ENCODE results near the gene YEATS2.

YEATS2 gene

GRCh38 chr3:183812761-183813445 lies 115.3 kb downstream of the YEATS2 start:
- peak; percentile 81 for DNase-seq (ENCODE audit: low spot score)

- DNase-seq (ENCODE audit: low spot score), result no peak
These were observed 116.6 kb downstream of the YEATS2 start for GRCh38 chr3:183814240-183814639.

GRCh38 chr3:183815563-183815940 lies 118.0 kb downstream of the YEATS2 start:
- no peak for DNase-seq (ENCODE audit: low spot score)

GRCh38 chr3:183815951-183816475 lies 118.4 kb downstream of the YEATS2 start:
- no peak for DNase-seq (ENCODE audit: low spot score)

- no peak for DNase-seq (ENCODE audit: low spot score)
These were observed 119.3 kb downstream of the YEATS2 start for GRCh38 chr3:183816681-183817510.

- no peak for DNase-seq (ENCODE audit: low spot score)
These were observed 120.0 kb downstream of the YEATS2 start for GRCh38 chr3:183817639-183818038.

- DNase-seq (ENCODE audit: low spot score), result no peak
These were observed 120.5 kb downstream of the YEATS2 start for GRCh38 chr3:183818041-183818620.

GRCh38 chr3:183818706-183819624 lies 121.4 kb downstream of the YEATS2 start:
- DNase-seq (ENCODE audit: low spot score), result peak; percentile 95

- no peak for DNase-seq (ENCODE audit: low spot score)
These were observed 122.2 kb downstream of the YEATS2 start for GRCh38 chr3:183819831-183820230.

GRCh38 chr3:183822631-183823030 lies 125.0 kb downstream of the YEATS2 start:
- peak; percentile 78 for DNase-seq (ENCODE audit: low spot score)

- DNase-seq (ENCODE audit: low spot score), result no peak
These were observed 126.4 kb downstream of the YEATS2 start for GRCh38 chr3:183823963-183824362.

GRCh38 chr3:183824761-183825455 lies 127.3 kb downstream of the YEATS2 start:
- no peak for DNase-seq (ENCODE audit: low spot score)

GRCh38 chr3:183825456-183826161 lies 128.0 kb downstream of the YEATS2 start, which contains the start of gene MAP6D1:
Gene MAP6D1, minus strand, starts transcription at chr3:183825577. Its CDS starts 30 bp downstream, at chr3:183825547.
- DNase-seq (ENCODE audit: low spot score), result peak; percentile 87

- DNase-seq (ENCODE audit: low spot score), result no peak
These were observed 129.1 kb downstream of the YEATS2 start for GRCh38 chr3:183826448-183827250.

- no peak for DNase-seq (ENCODE audit: low spot score)
These were observed 130.4 kb downstream of the YEATS2 start for GRCh38 chr3:183827809-183828537.

GRCh38 chr3:183828538-183828870 lies 130.9 kb downstream of the YEATS2 start:
- DNase-seq (ENCODE audit: low spot score), result no peak

GRCh38 chr3:183829466-183829865 lies 131.9 kb downstream of the YEATS2 start:
- DNase-seq (ENCODE audit: low spot score), result no peak

GRCh38 chr3:183830187-183830586 lies 132.6 kb downstream of the YEATS2 start:
- no peak for DNase-seq (ENCODE audit: low spot score)

GRCh38 chr3:183833516-183833915 lies 135.9 kb downstream of the YEATS2 start:
- no peak for DNase-seq (ENCODE audit: low spot score)
